Lung (tissue), 12 donors: ENCODE data around the gene TBC1D1. TPM values are rescaled to one million over a fixed set of nuclear protein-coding genes. Genes with fewer than 3 reads are reported as not detected.
A peak's percentile ranks its signal among the peaks of the same experiment; 100 is the strongest.

Source experiments
- ATAC-seq: fragments of 200-7000 bp; cut with Tn5 transposase; one replicate; pipeline ENCODE4 v1.9.1; 2020; ENCODE audit warnings: moderate number of reproducible peaks; ENCODE audit not compliant: insufficient read depth, low FRiP score
- DNase-seq, 3 donors: peaks; one replicate each; pipeline ENCODE4 v3.0.0-alpha.2; 2013 to 2017
- H3K27ac ChIP-seq, 2 donors: one replicate each; pipeline ENCODE4 v1.5.1; 2013; ENCODE audit warnings: mild to moderate bottlenecking in 2 of 2, moderate library complexity in 2 of 2, control low read depth in 1 of 2, inconsistent platforms in 1 of 2, low read depth in 1 of 2, low read length in 1 of 2
- H3K27me3 ChIP-seq, 3 donors: one replicate each; pipeline ENCODE4 v1.5.1; 2013; ENCODE audit warnings: low read length in 2 of 3; ENCODE audit not compliant: control insufficient read depth in 3 of 3, insufficient read depth in 3 of 3
- H3K36me3 ChIP-seq, 4 donors: one replicate each; pipeline ENCODE4 v1.5.1; 2013; ENCODE audit warnings: low read length in 4 of 4, mild to moderate bottlenecking in 1 of 4, moderate library complexity in 1 of 4; ENCODE audit not compliant: control insufficient read depth in 4 of 4, insufficient read depth in 4 of 4
- H3K4me1 ChIP-seq, 5 donors: one replicate each; pipeline ENCODE4 v1.5.1; 2013; ENCODE audit warnings: low read length in 5 of 5, mild to moderate bottlenecking in 2 of 5, moderate library complexity in 1 of 5; ENCODE audit not compliant: control insufficient read depth in 5 of 5, insufficient read depth in 5 of 5
- H3K4me3 ChIP-seq: one replicate; pipeline ENCODE4 v1.5.1; 2013; ENCODE audit warnings: mild to moderate bottlenecking, control low read depth, moderate library complexity
- H3K9ac ChIP-seq, 2 donors: one replicate each; pipeline ENCODE4 v1.5.1; 2013; ENCODE audit warnings: low read length in 2 of 2, control low read depth in 1 of 2; ENCODE audit not compliant: insufficient read depth in 1 of 2
- H3K9me3 ChIP-seq, 4 donors: one replicate each; pipeline ENCODE4 v1.5.1; 2013; ENCODE audit warnings: low read length in 3 of 4, mild to moderate bottlenecking in 1 of 4, moderate library complexity in 1 of 4; ENCODE audit not compliant: control insufficient read depth in 4 of 4, insufficient read depth in 3 of 4
- CTCF ChIP-seq: IDR thresholded peaks from 2 replicates; pipeline ENCODE4 v1.5.1; 2012; ENCODE audit warnings: mild to moderate bottlenecking; ENCODE audit errors: control extremely low read depth, extremely low read depth
- WGBS, 2 donors: extraction: QIAGEN DNeasy Blood & Tissue Kit; methylation state at CpG; one replicate each; pipeline ENCODE4 v1.1.7; 2013; 5-methylcytosine and 5-hydroxymethylcytosine counted together
- polyA plus RNA-seq, 2 donors: library from polyadenylated mRNA; stranded (reverse); fragments of 200-250 nt; gene quantifications; one replicate each; pipeline ENCODE4 v1.2.1, GENCODE V29; 2013
- total RNA-seq, 2 donors: library from RNA; depleted of rRNA in 1 of 2; stranded (reverse); fragments of >200 nt in 1 of 2; gene quantifications; one replicate each; pipeline ENCODE4 v1.2.1, GENCODE V29; 2014 to 2021
- donor health status: control.
- donor health status: control.
- donor health status: Bipolar disorder and iron deficiency.
- donor health status: healthy.
- donor health status: DM: yes; HTN: yes; CAD: no.

The TBC1D1 gene
- total and polyA plus RNA-seq, 4 donors: 23.6 to 71.1 (median 43.9) TPM

- H3K27ac ChIP-seq: no peak overlapping the region
- DNase-seq: peak; percentile 39 to 87 (median 79)
- no peaks in the 10 kb centered on the region for H3K9me3 ChIP-seq
- no peak for TF ChIP-seq CTCF
- H3K4me1 ChIP-seq: peaks cover 0 to 55% (median 33%) of the 10 kb centered on the region in 5 donors
- no peaks in the 10 kb centered on the region for H3K27me3 ChIP-seq
- ATAC-seq: no peak
- WGBS, 2 donors: 75 to 87% methylated on average over 7 of the region's 7 CpGs
- H3K36me3 ChIP-seq: peaks cover 9 to 22% (median 16%) of the 10 kb centered on the region in 4 donors
- no peak overlapping the region for H3K9ac ChIP-seq
- H3K4me3 ChIP-seq: no peak overlapping the region
These were observed 238.8 kb downstream of the TBC1D1 start for GRCh38 chr4:38129460-38130227.

DNA sequence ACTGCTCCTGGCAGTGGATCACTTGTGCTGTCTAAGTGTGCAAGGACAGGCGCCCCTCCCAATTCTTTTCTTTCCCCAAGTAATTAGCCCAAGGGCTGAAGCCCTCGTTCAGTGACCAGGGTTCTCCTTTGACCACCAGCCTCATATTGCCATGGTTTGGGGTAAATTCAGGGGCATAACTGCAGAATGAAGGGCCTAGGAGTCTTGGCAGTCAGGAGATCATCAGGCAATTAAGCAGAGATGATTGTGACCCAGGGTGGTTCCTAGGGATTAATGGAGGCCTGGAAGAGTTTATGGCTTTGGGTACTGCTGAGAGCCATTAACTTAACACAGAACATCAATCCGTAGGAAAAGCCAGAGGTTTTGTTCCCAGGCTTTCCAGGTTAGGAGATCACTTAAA is 240.0 kb downstream of the TBC1D1 start:
- no peaks in the 10 kb centered on the region for H3K9me3 ChIP-seq
- no peak overlapping the region for H3K27ac ChIP-seq
- DNase-seq (no peak), ATAC-seq (no peak)
- 89 to 96% methylated on average over 3 of the region's 3 CpGs for WGBS, 2 donors
- no peak for TF ChIP-seq CTCF
- no peaks in the 10 kb centered on the region for H3K27me3 ChIP-seq
- no peak overlapping the region for H3K4me3 ChIP-seq
- no peak overlapping the region for H3K9ac ChIP-seq
- H3K36me3 ChIP-seq: peaks cover 15 to 22% (median 18%) of the 10 kb centered on the region in 4 donors
- H3K4me1 ChIP-seq: peaks cover 0 to 49% (median 33%) of the 10 kb centered on the region in 5 donors

DNA sequence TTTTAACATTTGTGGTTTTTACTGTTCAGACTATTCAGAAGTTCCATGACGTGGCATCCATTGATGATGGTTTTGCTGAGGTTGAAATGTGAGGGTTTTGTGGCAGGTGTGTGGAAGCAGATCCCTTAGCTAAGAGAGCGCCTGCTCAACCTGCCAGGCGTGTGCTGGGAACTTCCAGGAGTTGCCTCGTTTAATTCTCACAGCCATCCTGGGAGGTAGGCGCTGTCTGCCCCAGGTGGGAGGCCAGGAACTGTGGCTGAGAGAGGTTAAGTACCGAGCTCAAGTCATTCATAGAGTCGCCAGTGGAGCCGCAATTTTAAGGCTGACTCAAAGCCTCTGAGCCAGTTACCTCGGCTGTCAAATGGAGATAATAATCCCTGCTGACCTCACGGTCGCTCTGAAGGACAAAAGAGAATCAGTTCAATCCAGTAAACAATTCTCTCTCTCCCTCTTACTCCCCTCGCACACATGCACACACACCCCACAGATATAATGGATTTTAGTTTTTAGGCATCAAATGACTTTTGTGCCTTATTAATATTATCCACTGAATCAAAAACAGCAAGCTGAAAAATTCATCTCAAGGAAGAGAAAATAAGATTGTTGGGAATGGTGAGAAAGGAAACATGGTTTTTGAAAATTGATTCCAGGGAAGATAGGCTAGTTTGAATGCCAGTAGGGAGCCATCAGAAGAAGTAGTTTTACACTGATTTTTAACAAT is 240.6 kb downstream of the TBC1D1 start:
- peaks cover 0 to 49% (median 33%) of the 10 kb centered on the region in 5 donors for H3K4me1 ChIP-seq
- TF ChIP-seq CTCF: no peak
- H3K4me3 ChIP-seq: no peak overlapping the region
- H3K36me3 ChIP-seq: peaks cover 11 to 22% (median 18%) of the 10 kb centered on the region in 4 donors
- peak overlapping the region in 1 of 2 donors; percentile 65 for H3K9ac ChIP-seq
- DNase-seq (no peak), ATAC-seq (no peak)
- H3K27me3 ChIP-seq: no peaks in the 10 kb centered on the region
- peak overlapping the region in 1 of 2 donors; percentile 41 for H3K27ac ChIP-seq
- 80% methylated on average over 12 of the region's 12 CpGs for WGBS, 2 donors
- H3K9me3 ChIP-seq: no peaks in the 10 kb centered on the region
